ENCODE measurements around the gene C10orf105. TPM values are rescaled to one million over a fixed set of nuclear protein-coding genes. Genes with fewer than 3 reads are reported as not detected.
A peak's percentile ranks its signal among the peaks of the same experiment; 100 is the strongest.

C10orf105 gene
- total and polyA plus RNA-seq, 11 donors: 0.03 to 0.57 (median 0.08) TPM; not detected in 6

- Histone ChIP-seq H3K9me3 (no peaks in the 10 kb centered on the region), H3K27me3 (no peaks in the 10 kb centered on the region), H3K4me3 (no peak overlapping the region), H3K4me1 (peaks cover 0 to 84% (median 13%) of the 10 kb centered on the region in 12 donors), H3K36me3 (no peaks in the 10 kb centered on the region), H3K27ac (peak overlapping the region in 5 of 12 donors; percentile 17 to 87 (median 29))
- intact Hi-C loops (cut with DNase I): no loop called here
- ATAC-seq: peak in 3 of 4 donors; percentile 25 to 39 (median 31)
- WGBS, 4 donors: 67 to 89% (median 87%) methylated on average over 6 to 16 of the region's 16 CpGs
- DNase-seq: peak in 1 of 5 donors; percentile 70
- no peak for TF ChIP-seq CTCF (IDR thresholded peaks at IDR 0.05)
- no peak for TF ChIP-seq POLR2A (IDR thresholded peaks at IDR 0.05)
These were observed 16.4 kb upstream of the C10orf105 start for GRCh38 chr10:71735709-71736569.

DNA sequence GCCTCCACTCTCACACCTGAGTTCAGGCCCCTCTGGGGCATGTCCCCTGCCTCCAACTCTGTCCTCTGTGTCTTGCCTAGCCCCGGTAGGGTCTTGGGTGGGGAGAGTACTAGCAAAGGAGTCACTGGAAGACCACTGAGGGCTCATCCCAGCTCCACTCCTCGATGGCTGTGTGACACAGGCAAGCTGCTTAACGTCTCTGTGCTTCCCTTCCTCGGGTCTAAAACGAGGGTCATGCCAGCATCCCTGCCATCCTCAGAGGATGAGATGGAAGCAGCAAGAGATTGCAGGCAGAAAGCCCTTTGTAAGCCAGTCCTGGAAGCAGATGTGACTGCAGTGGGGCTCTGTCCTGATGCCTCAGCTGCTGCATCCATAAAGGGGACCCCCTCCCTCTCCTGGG, 15.2 kb upstream of the C10orf105 start:
- Histone ChIP-seq H3K27ac (peak overlapping the region in 1 of 12 donors; percentile 87), H3K36me3 (no peaks in the 10 kb centered on the region), H3K27me3 (no peaks in the 10 kb centered on the region), H3K4me1 (peaks cover 0 to 83% (median 9%) of the 10 kb centered on the region in 12 donors), H3K4me3 (no peak overlapping the region), H3K9me3 (no peaks in the 10 kb centered on the region)
- intact Hi-C loops (cut with DNase I): no loop called here
- no peak for ATAC-seq
- no peak for TF ChIP-seq CTCF (IDR thresholded peaks at IDR 0.05)
- no peak for TF ChIP-seq POLR2A (IDR thresholded peaks at IDR 0.05)
- WGBS, 4 donors: 80 to 90% (median 86%) methylated on average over 3 to 5 of the region's 5 CpGs
- DNase-seq: no peak

DNA sequence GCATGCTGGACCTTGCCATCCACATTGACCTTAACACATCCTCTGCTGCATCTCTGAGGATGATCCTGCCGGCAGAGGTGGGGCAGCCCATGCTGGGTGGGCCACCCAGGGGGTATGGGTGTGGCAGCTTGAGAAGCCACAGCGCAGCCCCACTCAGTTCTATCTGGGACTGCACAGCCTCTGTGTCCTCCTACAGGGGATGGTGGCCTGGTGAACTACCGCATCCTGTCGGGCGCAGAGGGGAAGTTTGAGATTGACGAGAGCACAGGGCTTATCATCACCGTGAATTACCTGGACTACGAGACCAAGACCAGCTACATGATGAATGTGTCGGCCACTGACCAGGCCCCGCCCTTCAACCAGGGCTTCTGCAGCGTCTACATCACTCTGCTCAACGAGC, 12.2 kb upstream of the C10orf105 start:
- DNase-seq (no peak), ATAC-seq (no peak)
- H3K27ac ChIP-seq: no peak overlapping the region
- no peaks in the 10 kb centered on the region for H3K36me3 ChIP-seq
- no peaks in the 10 kb centered on the region for H3K9me3 ChIP-seq
- intact Hi-C loops (cut with DNase I): no loop called here
- H3K4me3 ChIP-seq: no peak overlapping the region
- H3K27me3 ChIP-seq: no peaks in the 10 kb centered on the region
- TF ChIP-seq POLR2A (IDR thresholded peaks at IDR 0.05) (no peak), CTCF (IDR thresholded peaks at IDR 0.05) (no peak)
- 96 to 98% (median 97%) methylated on average over 10 to 12 of the region's 12 CpGs for WGBS, 4 donors
- peaks cover 0 to 81% (median 31%) of the 10 kb centered on the region in 12 donors for H3K4me1 ChIP-seq

DNA sequence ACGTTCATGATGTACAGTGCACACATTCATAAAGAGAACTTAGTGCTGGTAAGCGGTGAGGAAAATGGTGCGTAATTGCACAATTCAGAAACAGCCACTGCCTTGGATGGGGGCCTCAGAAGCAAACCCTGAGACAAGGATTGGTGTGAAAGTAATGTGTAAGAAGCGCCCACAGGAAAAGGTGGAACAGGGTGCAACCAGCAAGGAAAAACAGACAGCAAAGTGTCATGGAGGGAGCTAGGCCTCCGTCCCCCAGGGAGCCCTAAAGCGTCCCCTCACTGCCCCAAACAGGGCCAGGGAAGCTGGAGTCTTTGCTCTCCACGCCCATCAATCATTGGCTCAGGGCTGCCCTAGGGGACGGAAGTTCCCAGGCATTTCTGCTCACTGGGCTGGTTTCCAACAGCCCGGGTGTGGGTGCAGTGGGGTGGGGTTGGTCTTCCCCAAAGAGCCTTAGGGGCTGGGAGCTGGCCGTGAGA, 9.6 kb upstream of the C10orf105 start:
- DNase-seq: peak; percentile 66 to 87 (median 75)
- WGBS, 4 donors: 47 to 60% (median 52%) methylated on average over 9 to 10 of the region's 10 CpGs
- H3K9me3 ChIP-seq: no peaks in the 10 kb centered on the region
- no peaks in the 10 kb centered on the region for H3K27me3 ChIP-seq
- TF ChIP-seq CTCF (IDR thresholded peaks at IDR 0.05) (no peak), POLR2A (IDR thresholded peaks at IDR 0.05) (no peak)
- intact Hi-C loops (cut with DNase I): loop anchor here in 5 of 10 donors (2.0 to 10.0 kb wide), 3 partner anchors 43 to 414 kb away; partner anchors contain the start of genes VSIR (in 4 of the 5) and SLC29A3 (in 1 of the 5)
- H3K36me3 ChIP-seq: no peaks in the 10 kb centered on the region
- ATAC-seq: peak; percentile 21 to 56 (median 50)
- H3K27ac ChIP-seq: peak overlapping the region in 11 of 12 donors; percentile 47 to 95 (median 77)
- H3K4me3 ChIP-seq: no peak overlapping the region
- H3K4me1 ChIP-seq: peaks cover 0 to 74% (median 35%) of the 10 kb centered on the region in 12 donors

Measured in heart left ventricle (tissue), 16 donors.